Measurements from ENCODE around the gene ZDHHC18.

- TF ChIP-seq CTCF (IDR thresholded peaks at IDR 0.05) (no peak), POLR2AphosphoS5 (IDR thresholded peaks at IDR 0.05) (no peak)
Measured at GRCh38 chr1:26780344-26780957, 46.0 kb upstream of the ZDHHC18 start.
